ENCODE results near the gene ARL2BP. TPM values are rescaled to one million over a fixed set of nuclear protein-coding genes. Genes with fewer than 3 reads are reported as not detected.
"Not testable (repeated sequence)": the region's sequence is repeated elsewhere in the genome, so short reads cannot be mapped to it uniquely, and the experiment has no call there.

The ARL2BP gene
- total RNA-seq, 2 experiments from 2014 or later, result 34.9 to 37.9 TPM

DNA sequence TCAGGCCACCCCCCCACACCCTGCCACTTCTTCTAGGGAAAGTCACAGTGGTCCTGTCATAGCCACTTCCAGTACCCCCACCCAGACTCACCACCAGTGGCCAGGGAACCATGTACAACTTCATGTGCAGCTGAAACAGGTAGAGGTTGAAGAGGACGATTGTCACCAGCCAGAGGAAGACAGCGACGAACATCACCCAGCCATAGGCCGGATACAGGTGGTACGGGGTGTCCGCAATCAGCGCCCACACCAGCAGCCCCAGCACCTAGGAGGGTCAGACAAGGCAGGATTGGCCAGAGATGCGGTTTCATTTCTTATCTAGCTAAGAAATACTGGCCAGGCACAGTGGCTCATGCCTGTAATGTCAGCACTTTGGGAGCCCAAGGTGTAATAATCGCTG lies 16.7 kb downstream of the ARL2BP start:
- DNase-seq, result peak; percentile 19
- H3K4me1 Mint-ChIP-seq, result peaks cover 20% of the 10 kb centered on the region
- POLR2A ChIA-PET, result no interaction called here
- no peak for ATAC-seq (ENCODE audit: low read depth)
- H3K4me3 Mint-ChIP-seq, result no peak overlapping the region
- no peaks in the 10 kb centered on the region for H3K36me3 Mint-ChIP-seq
- H3K9me3 Mint-ChIP-seq, result no peaks in the 10 kb centered on the region
- H3K27ac Mint-ChIP-seq, result no peak overlapping the region
- no peaks in the 10 kb centered on the region for H3K27me3 Mint-ChIP-seq

DNA sequence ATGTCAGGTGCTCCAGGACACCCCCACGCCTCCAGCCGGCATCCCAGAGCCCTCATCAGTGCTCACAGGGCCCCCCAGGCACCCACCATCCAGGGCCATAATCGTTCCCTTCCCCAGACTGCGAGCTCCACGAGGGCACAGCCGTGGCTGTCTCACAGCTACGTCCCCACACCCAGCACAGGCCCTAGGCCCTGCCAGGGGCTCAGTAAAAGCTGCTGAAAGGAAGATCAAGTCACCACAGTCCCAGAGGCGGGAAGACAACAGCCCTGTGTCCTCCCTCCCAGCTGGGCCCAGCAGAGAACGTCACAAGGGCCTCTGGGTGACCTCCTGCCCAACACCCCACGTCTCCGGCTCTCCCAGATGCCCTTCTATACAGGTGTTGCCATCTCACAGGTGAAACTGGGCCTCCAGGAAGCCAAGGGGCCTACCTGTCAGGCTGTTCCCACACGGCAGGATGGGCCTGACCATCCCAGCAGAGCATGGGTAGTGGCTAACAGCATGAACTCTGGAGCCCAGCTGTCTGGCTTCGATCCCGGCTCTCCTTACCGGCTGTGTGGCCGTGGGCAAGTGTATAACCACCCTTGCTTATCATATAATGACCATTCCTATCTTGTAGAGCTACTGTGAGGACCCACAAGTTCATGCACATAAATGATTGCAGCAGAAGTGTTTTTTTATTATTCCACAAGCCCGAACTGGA lies 17.9 kb downstream of the ARL2BP start:
- Mint-ChIP-seq H3K9me3 (no peaks in the 10 kb centered on the region), H3K27ac (no peak overlapping the region), H3K36me3 (no peaks in the 10 kb centered on the region), H3K4me3 (no peak overlapping the region), H3K4me1 (peaks cover 26% of the 10 kb centered on the region), H3K27me3 (no peaks in the 10 kb centered on the region)
- peak; percentile 21 for DNase-seq
- POLR2A ChIA-PET, result interaction anchor here (2.2 kb wide), 1 partner anchor 18 kb away, joined by 6 read pairs; the partner anchor contains the start of gene ARL2BP
- ATAC-seq (ENCODE audit: low read depth), result no peak

- Mint-ChIP-seq H3K27me3 (no peaks in the 10 kb centered on the region), H3K4me1 (peaks cover 29% of the 10 kb centered on the region), H3K9me3 (no peaks in the 10 kb centered on the region), H3K4me3 (no peak overlapping the region), H3K27ac (no peak overlapping the region), H3K36me3 (no peaks in the 10 kb centered on the region)
- POLR2A ChIA-PET, result interaction anchor here (2.2 kb wide), 1 partner anchor 19 kb away, joined by 6 read pairs; the partner anchor contains the start of gene ARL2BP
- DNase-seq (peak; percentile 22), ATAC-seq (ENCODE audit: low read depth) (no peak)
Observed at GRCh38 chr16:57263541-57264351, 18.7 kb downstream of the ARL2BP start.

- no peaks in the 10 kb centered on the region for H3K27me3 Mint-ChIP-seq
- peaks cover 31% of the 10 kb centered on the region for H3K4me1 Mint-ChIP-seq
- H3K36me3 Mint-ChIP-seq, result no peaks in the 10 kb centered on the region
- ATAC-seq (ENCODE audit: low read depth), result no peak
- H3K27ac Mint-ChIP-seq, result no peak overlapping the region
- no peaks in the 10 kb centered on the region for H3K9me3 Mint-ChIP-seq
- peak; percentile 12 for DNase-seq
- no peak overlapping the region for H3K4me3 Mint-ChIP-seq
- POLR2A ChIA-PET, result interaction anchor here (2.2 kb wide), 1 partner anchor 19 kb away, joined by 6 read pairs; the partner anchor contains the start of gene ARL2BP
Observed at GRCh38 chr16:57264381-57264780, 19.3 kb downstream of the ARL2BP start.

GRCh38 chr16:57264950-57265371 lies 19.9 kb downstream of the ARL2BP start:
- Mint-ChIP-seq H3K36me3 (no peaks in the 10 kb centered on the region), H3K27ac (no peak overlapping the region), H3K4me3 (no peak overlapping the region), H3K27me3 (no peaks in the 10 kb centered on the region), H3K9me3 (no peaks in the 10 kb centered on the region), H3K4me1 (peaks cover 29% of the 10 kb centered on the region)
- DNase-seq, result no peak
- POLR2A ChIA-PET, result interaction anchor here (2.6 kb wide), 1 partner anchor 20 kb away, joined by 7 read pairs; the partner anchor contains the start of gene ARL2BP
- ATAC-seq (ENCODE audit: low read depth), result no peak

- H3K4me3 Mint-ChIP-seq, result peak overlapping the region; percentile 45
- DNase-seq (no peak), ATAC-seq (ENCODE audit: low read depth) (no peak)
- POLR2A ChIA-PET, result interaction anchor here (0.7 to 2.6 kb wide), 3 partner anchors 15 to 331 kb away, joined by 5 to 7 read pairs (median 7); partner anchors contain the start of gene ARL2BP
- H3K36me3 Mint-ChIP-seq, result no peaks in the 10 kb centered on the region
- peak overlapping the region; percentile 31 for H3K27ac Mint-ChIP-seq
- no peaks in the 10 kb centered on the region for H3K27me3 Mint-ChIP-seq
- no peaks in the 10 kb centered on the region for H3K9me3 Mint-ChIP-seq
- H3K4me1 Mint-ChIP-seq, result peaks cover 23% of the 10 kb centered on the region
Observed at GRCh38 chr16:57265850-57266530, 20.9 kb downstream of the ARL2BP start.

DNA sequence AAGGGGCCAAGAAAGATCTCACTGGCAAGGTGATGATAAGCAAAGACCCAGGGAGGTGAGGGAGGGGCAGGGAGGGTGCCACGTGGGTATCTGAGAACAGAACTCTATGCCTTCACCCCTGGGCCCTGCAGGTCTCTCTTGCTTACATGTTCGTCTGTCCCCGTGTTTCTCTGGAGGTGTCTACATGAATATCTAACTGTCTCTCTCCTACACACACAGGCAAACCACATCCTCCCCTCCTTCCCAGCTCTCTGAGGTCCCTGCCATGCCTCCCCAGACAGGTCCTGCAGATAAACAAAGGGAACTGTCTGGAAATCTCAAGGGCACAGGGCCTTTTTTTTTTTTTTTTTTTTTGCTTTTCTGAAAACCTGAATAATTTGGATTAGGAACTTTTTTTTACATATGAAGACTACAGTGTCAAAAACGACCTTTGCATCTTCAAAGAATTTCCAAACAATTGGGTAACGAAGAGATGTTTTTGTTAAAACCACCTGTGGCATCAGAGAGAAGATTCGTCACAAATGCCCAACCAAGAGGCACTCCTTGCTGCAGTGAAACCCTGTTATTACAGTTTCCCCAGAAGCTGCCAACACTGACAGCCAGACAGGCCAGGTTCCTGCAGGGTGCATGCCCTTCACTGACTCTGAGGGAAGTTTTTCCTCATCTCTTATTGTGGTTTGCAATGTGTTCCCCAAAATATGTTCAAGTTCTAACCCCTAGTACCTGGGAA lies 21.6 kb downstream of the ARL2BP start:
- H3K36me3 Mint-ChIP-seq, result no peaks in the 10 kb centered on the region
- no peak for DNase-seq
- H3K4me1 Mint-ChIP-seq, result peaks cover 22% of the 10 kb centered on the region
- ATAC-seq (ENCODE audit: low read depth), result peak; percentile 90
- no peaks in the 10 kb centered on the region for H3K27me3 Mint-ChIP-seq
- peak overlapping the region; percentile 45 for H3K4me3 Mint-ChIP-seq
- POLR2A ChIA-PET, result interaction anchor here (0.7 to 2.6 kb wide), 4 partner anchors 11 to 332 kb away, joined by 5 to 7 read pairs (median 6); partner anchors contain the start of gene ARL2BP
- H3K9me3 Mint-ChIP-seq, result no peaks in the 10 kb centered on the region
- H3K27ac Mint-ChIP-seq, result peak overlapping the region; percentile 31

DNA sequence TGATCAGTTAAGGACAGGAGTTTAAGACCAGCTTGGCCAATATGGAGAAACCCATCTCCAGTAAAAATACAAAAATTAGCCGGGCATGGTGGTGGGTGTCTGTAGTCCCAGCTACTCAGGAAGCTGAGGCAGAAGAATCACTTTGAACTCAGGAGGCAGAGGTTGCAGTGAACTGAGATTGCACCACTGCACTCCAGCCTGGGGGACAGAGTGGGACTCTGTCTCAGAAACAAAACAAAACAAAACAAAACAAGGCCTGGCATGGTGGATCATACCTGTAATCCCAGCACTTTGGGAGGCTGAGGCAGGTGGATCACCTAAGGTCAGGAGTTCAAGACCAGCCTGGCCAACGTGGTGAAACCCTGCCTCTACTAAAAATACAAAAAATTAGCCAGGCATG lies 22.3 kb downstream of the ARL2BP start:
- POLR2A ChIA-PET, result interaction anchor here (0.7 to 2.6 kb wide), 2 partner anchors 10 to 22 kb away, joined by 5 to 7 read pairs; partner anchors contain the start of gene ARL2BP
- not testable (repeated sequence) for H3K36me3 Mint-ChIP-seq; H3K27me3 Mint-ChIP-seq; DNase-seq; H3K9me3 Mint-ChIP-seq; H3K27ac Mint-ChIP-seq; ATAC-seq (ENCODE audit: low read depth)
- Mint-ChIP-seq H3K4me1 (peaks cover 21% of the 10 kb centered on the region), H3K4me3 (peak overlapping the region; percentile 17)

- Mint-ChIP-seq H3K36me3 (no peaks in the 10 kb centered on the region), H3K27ac (no peak overlapping the region), H3K4me3 (no peak overlapping the region), H3K9me3 (no peaks in the 10 kb centered on the region), H3K27me3 (no peaks in the 10 kb centered on the region), H3K4me1 (peaks cover 21% of the 10 kb centered on the region)
- POLR2A ChIA-PET, result interaction anchor here (1.1 kb wide), 1 partner anchor 24 kb away, joined by 3 read pairs; the partner anchor contains the start of gene ARL2BP
- DNase-seq (no peak), ATAC-seq (ENCODE audit: low read depth) (no peak)
Observed at GRCh38 chr16:57268804-57269800, 24.0 kb downstream of the ARL2BP start.

DNA sequence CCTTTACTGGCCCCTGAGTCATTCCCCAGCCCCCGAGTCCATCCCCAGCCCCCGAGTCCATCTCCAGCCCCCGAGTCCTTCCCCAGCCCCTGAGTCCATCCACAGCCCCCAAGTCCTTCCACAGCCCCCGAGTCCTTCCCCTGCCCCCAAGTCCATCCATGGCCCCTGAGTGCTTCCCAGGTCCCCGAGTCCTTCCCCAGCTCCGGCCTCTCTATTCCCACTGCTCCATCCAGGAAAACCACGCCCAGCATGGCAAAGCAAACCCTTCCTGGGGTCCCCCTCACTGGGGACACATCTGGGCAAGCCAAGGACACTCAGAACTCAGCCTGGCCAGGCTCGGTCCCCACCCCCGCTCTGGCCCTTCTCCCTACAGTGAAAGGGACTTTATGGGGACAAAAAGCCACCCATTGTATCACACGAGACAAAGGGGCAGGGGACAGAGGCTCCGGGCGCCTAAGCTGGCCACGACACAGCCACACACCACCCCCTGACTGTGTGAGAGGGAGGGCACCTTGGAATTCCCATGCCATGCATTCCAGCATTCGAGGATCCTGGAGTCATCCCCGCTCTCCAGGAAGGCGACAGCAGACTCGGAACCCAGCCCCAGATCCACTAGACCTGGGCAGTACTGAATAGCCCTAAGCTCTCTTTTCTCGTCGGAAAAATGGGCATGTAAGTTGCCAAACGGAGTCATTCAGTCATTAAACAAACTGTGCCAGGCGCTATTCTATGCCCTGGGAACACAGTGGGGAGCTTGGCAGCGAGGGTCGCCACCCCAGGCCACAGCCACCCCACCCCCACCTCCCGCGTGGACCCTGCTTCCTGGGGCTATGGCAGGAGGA lies 25.4 kb downstream of the ARL2BP start:
- Mint-ChIP-seq H3K27ac (no peak overlapping the region), H3K9me3 (no peaks in the 10 kb centered on the region), H3K4me1 (peaks cover 21% of the 10 kb centered on the region), H3K36me3 (no peaks in the 10 kb centered on the region), H3K4me3 (no peak overlapping the region), H3K27me3 (no peaks in the 10 kb centered on the region)
- no peak for DNase-seq
- ATAC-seq (ENCODE audit: low read depth), result no peak
- POLR2A ChIA-PET, result no interaction called here

DNA sequence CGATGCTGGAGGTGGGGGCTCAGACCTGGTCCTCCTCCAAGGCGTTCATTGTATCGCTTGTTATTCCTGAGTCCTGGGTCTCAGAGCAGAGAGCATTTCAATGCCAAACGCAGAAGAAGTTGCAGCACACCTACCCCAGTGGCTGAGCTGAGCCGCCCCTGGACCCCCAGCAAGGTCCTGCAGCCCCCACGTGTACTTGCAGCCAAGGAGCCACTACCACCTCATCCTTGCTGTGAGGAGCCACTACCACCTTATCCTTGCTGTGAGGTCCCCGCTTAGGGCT lies 25.9 kb downstream of the ARL2BP start:
- H3K4me3 Mint-ChIP-seq, result no peak overlapping the region
- DNase-seq, result no peak
- no peak for ATAC-seq (ENCODE audit: low read depth)
- H3K36me3 Mint-ChIP-seq, result no peaks in the 10 kb centered on the region
- POLR2A ChIA-PET, result no interaction called here
- H3K4me1 Mint-ChIP-seq, result peaks cover 22% of the 10 kb centered on the region
- H3K9me3 Mint-ChIP-seq, result no peaks in the 10 kb centered on the region
- no peaks in the 10 kb centered on the region for H3K27me3 Mint-ChIP-seq
- H3K27ac Mint-ChIP-seq, result no peak overlapping the region

Data from activated naive CD8-positive, alpha-beta T cell treated with anti-CD3 and anti-CD28 coated beads, Interleukin-2, amount 10 ng/mL, durations not matched to agents 7 days and 5 days (primary cell).